Cardiac fibroblast (primary cell): Measurements from ENCODE around the gene CDC42EP4.

Experiments
- DNase-seq, 2 donors: peaks; one replicate each; pipeline versions ENCODE4 v3.0.0 to v3.0.0-alpha.2; 2010; ENCODE audit warnings: low read depth in 2 of 2
- H3K4me3 ChIP-seq, 2 donors: replicated peaks in 1 of 2; 1 replicate in 1 of 2; 2 replicates in 1 of 2; pipeline ENCODE4 v1.5.1; 2011; ENCODE audit warnings: low read depth in 2 of 2, low read length in 2 of 2, mild to moderate bottlenecking in 2 of 2, moderate library complexity in 1 of 2
- CTCF ChIP-seq: IDR thresholded peaks from one replicate; pipeline ENCODE4 v1.5.1; 2011; ENCODE audit warnings: low read depth, mild to moderate bottlenecking, low read length, inconsistent platforms

The CDC42EP4 gene

GRCh38 chr17:73290399-73291259 lies 21.2 kb downstream of the CDC42EP4 start:
- no peak overlapping the region for H3K4me3 ChIP-seq
- TF ChIP-seq CTCF, result no peak
- DNase-seq, result no peak

GRCh38 chr17:73289549-73290254 lies 22.1 kb downstream of the CDC42EP4 start:
- no peak overlapping the region for H3K4me3 ChIP-seq
- TF ChIP-seq CTCF, result no peak

GRCh38 chr17:73288534-73289302 lies 23.1 kb downstream of the CDC42EP4 start:
- no peak for TF ChIP-seq CTCF

More at GRCh38 chr17:73289549-73290254, 22.1 kb downstream of the CDC42EP4 start:
- DNase-seq, result no peak

GRCh38 chr17:73286863-73287296 lies 24.9 kb downstream of the CDC42EP4 start:
- H3K4me3 ChIP-seq, result no peak overlapping the region
- no peak for TF ChIP-seq CTCF
- DNase-seq, result peak; percentile 75 to 85

More at GRCh38 chr17:73288534-73289302, 23.1 kb downstream of the CDC42EP4 start:
- no peak overlapping the region for H3K4me3 ChIP-seq
- DNase-seq, result no peak

- no peak for DNase-seq
- no peak for TF ChIP-seq CTCF
- H3K4me3 ChIP-seq, result no peak overlapping the region
Measured at GRCh38 chr17:73285916-73286862, 25.6 kb downstream of the CDC42EP4 start.

- DNase-seq, result no peak
- TF ChIP-seq CTCF, result no peak
- no peak overlapping the region for H3K4me3 ChIP-seq
Measured at GRCh38 chr17:73285603-73285908, 26.2 kb downstream of the CDC42EP4 start.
